Hair follicular keratinocyte (primary cell): Measurements from ENCODE around the gene CHGA. TPM values are rescaled to one million over a fixed set of nuclear protein-coding genes. Genes with fewer than 3 reads are reported as not detected.

Source experiments
- total RNA-seq: library from RNA; depleted of rRNA; stranded (reverse); fragments of >200 nt; gene quantifications from 2 replicates; pipeline ENCODE4 v1.2.3, GENCODE V29; 2015

The CHGA gene
- total RNA-seq: not detected in 2 replicates

GRCh38 chr14:92922883-92923743 is at the start of gene CHGA:
Gene CHGA (plus strand): TSS chr14:92923150. CDS start chr14:92923360, 210 bp downstream.

Other genes starting within 250 kb of the CHGA start
- 43.6 and 48.8 TPM in 2 replicates for gene LGMN, start 174.5 kb upstream of the CHGA start, total RNA-seq
- gene GOLGA5, start 128.8 kb upstream of the CHGA start, total RNA-seq: 35.5 and 36.3 TPM in 2 replicates
- 58.5 and 75.2 TPM in 2 replicates for gene ITPK1, start 192.8 kb downstream of the CHGA start, total RNA-seq